Fibroblast of villous mesenchyme (primary cell): Measurements from ENCODE around the gene CRTC3. TPM values are rescaled to one million over a fixed set of nuclear protein-coding genes. Genes with fewer than 3 reads are reported as not detected.

Experiments
- DNase-seq: peaks from one replicate; pipeline ENCODE4 v3.0.0-alpha.2; 2010; ENCODE audit warnings: low read depth
- H3K4me3 ChIP-seq: 2 replicates; pipeline ENCODE4 v1.5.1; 2011; ENCODE audit warnings: low read depth, mild to moderate bottlenecking, low read length
- CTCF ChIP-seq: IDR thresholded peaks from 2 replicates; pipeline ENCODE4 v1.5.1; 2012; ENCODE audit warnings: low read depth, mild to moderate bottlenecking, low read length; ENCODE audit not compliant: insufficient read depth
- total RNA-seq: library from RNA; depleted of rRNA; stranded (reverse); fragments of >200 nt; gene quantifications from 2 replicates; pipeline ENCODE4 v1.2.3, GENCODE V29; 2012

The CRTC3 gene
- total RNA-seq, 1 donor: 21.2 TPM

DNA sequence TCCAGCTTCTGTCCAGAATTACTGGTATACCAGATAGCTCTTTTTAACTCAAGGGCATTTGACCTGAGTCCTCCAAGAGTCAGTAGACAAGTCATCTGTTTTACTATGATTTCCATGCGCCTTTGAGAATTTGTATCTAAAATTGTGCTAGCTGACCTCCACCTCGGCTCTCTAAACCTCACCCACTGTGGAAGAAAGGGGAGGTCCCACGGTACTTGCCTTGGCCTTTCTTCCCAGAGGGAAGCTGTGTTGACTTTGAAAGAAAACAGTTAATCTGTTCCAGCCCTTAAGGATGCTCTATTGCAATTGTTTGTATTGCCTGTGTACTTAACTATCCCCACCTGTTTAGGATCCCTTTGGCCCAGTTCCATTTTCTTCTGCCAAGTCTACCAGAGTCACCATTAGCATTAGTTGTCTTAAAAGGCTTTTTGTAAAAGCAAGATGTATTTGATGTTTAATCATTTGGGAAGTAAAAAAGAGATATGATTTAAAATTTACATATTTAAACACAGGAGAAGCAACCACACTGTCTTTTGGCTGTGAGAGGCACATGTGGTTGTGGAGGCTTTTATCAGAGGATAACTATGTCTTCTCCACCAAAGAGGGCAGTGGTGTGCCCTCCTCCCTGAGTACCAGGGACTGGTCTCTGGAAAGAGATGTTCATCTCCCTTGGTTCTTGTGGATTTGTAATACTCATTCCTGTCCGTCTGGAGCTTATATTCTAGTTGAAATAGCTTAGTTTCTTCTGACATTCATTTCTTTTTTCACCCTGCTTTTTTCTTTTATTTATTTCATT is 88.8 kb downstream of the CRTC3 start:
- DNase-seq: peak; percentile 18
- TF ChIP-seq CTCF: no peak
- no peak overlapping the region for H3K4me3 ChIP-seq

GRCh38 chr15:90619468-90619867 is 89.7 kb downstream of the CRTC3 start:
- DNase-seq: no peak
- H3K4me3 ChIP-seq: no peak overlapping the region
- no peak for TF ChIP-seq CTCF

- DNase-seq: no peak
- H3K4me3 ChIP-seq: no peak overlapping the region
- no peak for TF ChIP-seq CTCF
These were observed 90.2 kb downstream of the CRTC3 start for GRCh38 chr15:90619939-90620338.

DNA sequence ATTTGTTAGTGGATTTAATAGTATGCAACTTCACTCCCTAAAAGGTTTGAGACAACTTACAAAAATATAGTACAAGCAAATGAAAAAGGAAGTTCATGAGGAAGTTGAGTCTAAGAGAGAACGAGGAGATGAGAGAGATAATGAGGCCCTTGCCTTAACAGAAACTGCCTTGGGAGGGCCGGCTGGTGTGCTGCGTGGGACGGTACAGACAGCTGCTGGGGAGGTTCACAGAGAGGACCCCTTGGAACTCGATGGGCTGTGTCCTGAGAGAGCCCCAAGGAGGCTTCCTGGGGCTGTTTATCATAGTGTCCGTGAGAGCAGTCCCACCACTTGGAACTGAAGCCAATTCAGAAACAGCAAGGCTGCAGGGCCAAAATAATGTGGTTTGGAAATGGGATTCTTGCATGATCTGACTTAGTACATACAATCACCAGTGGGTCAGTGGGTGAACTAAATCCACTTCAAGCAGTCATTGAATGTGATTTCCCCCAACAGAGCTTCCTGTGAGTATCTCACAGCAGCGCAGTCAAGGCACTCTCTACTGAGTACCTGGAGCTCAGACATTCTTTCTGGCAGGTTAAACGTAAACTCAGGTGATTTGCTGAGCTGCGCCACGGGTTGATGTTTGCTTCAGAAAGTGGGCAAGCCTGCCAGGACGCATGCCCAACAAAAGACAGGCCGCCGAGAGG is 90.8 kb downstream of the CRTC3 start:
- peak; percentile 34 for DNase-seq
- TF ChIP-seq CTCF: no peak
- no peak overlapping the region for H3K4me3 ChIP-seq

- no peak for TF ChIP-seq CTCF
- DNase-seq: no peak
- H3K4me3 ChIP-seq: no peak overlapping the region
These were observed 94.1 kb downstream of the CRTC3 start for GRCh38 chr15:90623854-90624253.

GRCh38 chr15:90624278-90624981 is 94.7 kb downstream of the CRTC3 start:
- TF ChIP-seq CTCF: no peak
- H3K4me3 ChIP-seq: no peak overlapping the region
- no peak for DNase-seq
